ENCODE data around the gene CLSTN3.

- TF ChIP-seq CTCF (IDR thresholded peaks at IDR 0.05) (no peak), POLR2A (IDR thresholded peaks at IDR 0.05) (no peak)
Measured at GRCh38 chr12:7146228-7146627, 16.1 kb downstream of the CLSTN3 start.
